GM12801 (cell line): ENCODE results near the gene CSNK1G3.

ENCODE experiments used
- CTCF ChIP-seq: IDR thresholded peaks from one replicate; pipeline ENCODE4 v1.5.1; 2011; ENCODE audit warnings: control low read depth; ENCODE audit not compliant: insufficient read length; ENCODE audit errors: extremely low read depth

Gene CSNK1G3

GRCh38 chr5:123626051-123626450 lies 114.1 kb downstream of the CSNK1G3 start:
- TF ChIP-seq CTCF, result no peak

- no peak for TF ChIP-seq CTCF
Measured at GRCh38 chr5:123628860-123629544, 117.0 kb downstream of the CSNK1G3 start.

- TF ChIP-seq CTCF, result no peak
Measured at GRCh38 chr5:123636006-123636405, 124.0 kb downstream of the CSNK1G3 start.

GRCh38 chr5:123639244-123639643 lies 127.3 kb downstream of the CSNK1G3 start:
- TF ChIP-seq CTCF, result no peak

GRCh38 chr5:123645024-123645603 lies 133.1 kb downstream of the CSNK1G3 start:
- TF ChIP-seq CTCF, result no peak

- TF ChIP-seq CTCF, result no peak
Measured at GRCh38 chr5:123647066-123647465, 135.1 kb downstream of the CSNK1G3 start.

GRCh38 chr5:123651234-123651633 lies 139.3 kb downstream of the CSNK1G3 start:
- no peak for TF ChIP-seq CTCF

GRCh38 chr5:123659011-123659410 lies 147.0 kb downstream of the CSNK1G3 start:
- no peak for TF ChIP-seq CTCF
